K562 (cell line): ENCODE results near the gene PURA. TPM values are rescaled to one million over a fixed set of nuclear protein-coding genes. Genes with fewer than 3 reads are reported as not detected.

Experiments used
- BCL6 ChIP-seq: fragments of 250-450 bp; sonication (Bioruptor Pico); IDR thresholded peaks from 2 replicates; pipeline ENCODE4 v1.4.0; 2020
- BRD9 ChIP-seq: fragments of 450-650 bp; IDR thresholded peaks from 2 replicates; pipeline ENCODE4 v1.6.1; 2018; ENCODE audit warnings: low read depth; ENCODE audit not compliant: partially characterized antibody
- CBX3 ChIP-seq, 2 experiments: IDR thresholded peaks; 1 replicate in 1 of 2; 2 replicates in 1 of 2; pipeline ENCODE4 v1.6.1; 2012; ENCODE audit warnings: inconsistent platforms in 2 of 2, low read length in 2 of 2, borderline replicate concordance in 1 of 2, control low read depth in 1 of 2
- CHCHD3 ChIP-seq: fragments of 250-450 bp; sonication (Bioruptor Pico); IDR thresholded peaks from 2 replicates; pipeline ENCODE4 v2.1.2; 2022; ENCODE audit warnings: mild to moderate bottlenecking
- HINFP ChIP-seq: fragments of 450-650 bp; conservative IDR thresholded peaks from 2 replicates; pipeline ENCODE4 v1.6.1; 2016; ENCODE audit warnings: missing genetic modification characterization, low read depth, mild to moderate bottlenecking, control low read depth, missing compliant biosample characterization
- HMG20A ChIP-seq: fragments of 450-650 bp; formaldehyde crosslinking; conservative IDR thresholded peaks from 2 replicates; pipeline ENCODE4 v1.4.0; 2020; ENCODE audit warnings: mild to moderate bottlenecking, mixed read lengths
- KDM4B ChIP-seq, 2 experiments: fragments of 450-650 bp in 1 of 2; sonication (generic) in 1 of 2; IDR thresholded peaks; 2 replicates each; pipeline ENCODE4 v1.6.1; 2016 to 2017; ENCODE audit warnings: borderline replicate concordance in 2 of 2, antibody characterized with exemption in 1 of 2, low read depth in 1 of 2, mild to moderate bottlenecking in 1 of 2
- MNT ChIP-seq, 2 experiments: fragments of 450-650 bp; conservative IDR thresholded peaks; 2 replicates each; pipeline ENCODE4 v1.6.1; 2017; ENCODE audit warnings: mild to moderate bottlenecking in 2 of 2, moderate library complexity in 2 of 2
- NFIC ChIP-seq: fragments of 450-650 bp; IDR thresholded peaks from 2 replicates; pipeline ENCODE4 v1.6.1; 2017; ENCODE audit warnings: mild to moderate bottlenecking, inconsistent platforms
- NR4A1 ChIP-seq, 2 experiments: fragments of 250-450 bp in 1 of 2; fragments of 450-650 bp in 1 of 2; sonication (Bioruptor Pico) in 1 of 2; IDR thresholded peaks; 2 replicates each; pipeline versions ENCODE4 v1.4.0 to v1.6.1; 2016 to 2020; ENCODE audit warnings: mild to moderate bottlenecking in 2 of 2, missing compliant biosample characterization in 1 of 2, missing genetic modification characterization in 1 of 2, moderate library complexity in 1 of 2
- NRF1 ChIP-seq, 2 experiments: fragments of 450-650 bp; IDR thresholded peaks in 1 of 2; conservative IDR thresholded peaks in 1 of 2; 2 replicates each; pipeline ENCODE4 v1.6.1; 2014; ENCODE audit warnings: mild to moderate bottlenecking in 2 of 2
- RB1 ChIP-seq: fragments of 450-650 bp; IDR thresholded peaks from 2 replicates; pipeline ENCODE4 v1.6.1; 2017; ENCODE audit warnings: low read depth, mild to moderate bottlenecking
- SNRNP70 ChIP-seq: fragments of 200-400 bp; formaldehyde crosslinking; optimal IDR thresholded peaks from 2 replicates; pipeline ENCODE3; 2017; ENCODE audit warnings: low read depth, low read length
- SRSF7 ChIP-seq: fragments of 200-400 bp; formaldehyde crosslinking; optimal IDR thresholded peaks from 2 replicates; pipeline ENCODE3; 2017; ENCODE audit warnings: mild to moderate bottlenecking, low read depth, low read length
- VEZF1 ChIP-seq: fragments of 200-800 bp; sonication (Bioruptor generic); IDR thresholded peaks from 2 replicates; pipeline ENCODE4 v1.6.1; 2017; ENCODE audit warnings: missing genetic modification characterization, missing compliant biosample characterization
- ZNF133 ChIP-seq: fragments of 250-450 bp; sonication (Bioruptor Pico); IDR thresholded peaks from 2 replicates; pipeline ENCODE4 v1.4.0; 2020; ENCODE audit warnings: mild to moderate bottlenecking
- ZNF253 ChIP-seq: fragments of 250-450 bp; sonication (Bioruptor Pico); conservative IDR thresholded peaks from 2 replicates; pipeline ENCODE4 v1.6.1; 2021; ENCODE audit warnings: mild to moderate bottlenecking
- ZZZ3 ChIP-seq: fragments of 450-650 bp; IDR thresholded peaks from 2 replicates; pipeline ENCODE4 v1.6.1; 2016; ENCODE audit warnings: antibody characterized with exemption, mild to moderate bottlenecking, moderate library complexity
- polyA plus RNA-seq, 8 experiments: library from polyadenylated mRNA; depleted of rRNA in 4 of 8; stranded (reverse) in 5 of 8; unstranded in 3 of 8; fragments of >200 nt; fragmentation: Nextera tagmentation in 2 of 8; fragmentation: Illumina TruSeq in 1 of 8; extraction: Ambion mirVana in 2 of 8; extraction: Trizol in 1 of 8; gene quantifications; 2 replicates each; pipeline versions ENCODE4 v1.2.1 to v1.2.3, GENCODE V29; 2011 to 2014; ENCODE audit warnings: inconsistent platforms in 1 of 8, missing spikeins in 1 of 8
- total RNA-seq, 7 experiments: library from RNA; depleted of rRNA in 6 of 7; stranded (reverse); fragments of >200 nt in 6 of 7; fragmentation: Illumina TruSeq in 2 of 7; extraction: Trizol in 2 of 7; gene quantifications; 2 replicates each; pipeline versions ENCODE4 v1.2.1 to v1.2.3, GENCODE V29; 2011 to 2021; ENCODE audit warnings: low replicate concordance in 1 of 7
- TF ChIP-seq, protein P1 (sequence below): fragments of 450-650 bp; IDR thresholded peaks from 2 replicates; pipeline ENCODE4 v1.6.1; 2016; ENCODE audit warnings: missing biosample characterization, missing genetic modification characterization
- TF ChIP-seq, protein P2 (sequence below): fragments of 450-650 bp; formaldehyde crosslinking; IDR thresholded peaks from 2 replicates; pipeline ENCODE4 v1.4.0; 2022; ENCODE audit warnings: missing genetic modification characterization
- TF ChIP-seq, protein P3 (sequence below): sonication (generic); formaldehyde crosslinking; IDR thresholded peaks from 2 replicates; pipeline ENCODE4 v1.8.1; 2022; ENCODE audit warnings: missing genetic modification reagents

Gene PURA
- total and polyA plus RNA-seq, 9 of the 15 experiments (the other 6 are each of a cell fraction or from before 2014, with no cell fraction given) = 3.2 to 11.1 (median 5.4) TPM

GRCh38 chr5:140113699-140114263, at the start of gene PURA (continued):
- TF ChIP-seq HINFP (tag) = no peak
- no peak for TF ChIP-seq NFIC
- TF ChIP-seq, protein P1, sequence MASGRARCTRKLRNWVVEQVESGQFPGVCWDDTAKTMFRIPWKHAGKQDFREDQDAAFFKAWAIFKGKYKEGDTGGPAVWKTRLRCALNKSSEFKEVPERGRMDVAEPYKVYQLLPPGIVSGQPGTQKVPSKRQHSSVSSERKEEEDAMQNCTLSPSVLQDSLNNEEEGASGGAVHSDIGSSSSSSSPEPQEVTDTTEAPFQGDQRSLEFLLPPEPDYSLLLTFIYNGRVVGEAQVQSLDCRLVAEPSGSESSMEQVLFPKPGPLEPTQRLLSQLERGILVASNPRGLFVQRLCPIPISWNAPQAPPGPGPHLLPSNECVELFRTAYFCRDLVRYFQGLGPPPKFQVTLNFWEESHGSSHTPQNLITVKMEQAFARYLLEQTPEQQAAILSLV (tag) = no peak
- no peak for TF ChIP-seq CHCHD3
- no peak for TF ChIP-seq HMG20A (CRISPR knock-in tag)
- no peak for TF ChIP-seq BRD9
- TF ChIP-seq VEZF1 = peak; percentile 81
- TF ChIP-seq KDM4B (IDR thresholded peaks at IDR 0.05; ENCODE audit: borderline replicate concordance in 2 of 2, low read depth in 1 of 2) = no peak
- TF ChIP-seq ZNF133 (CRISPR knock-in tag) = no peak
- no peak for TF ChIP-seq ZNF253
- TF ChIP-seq, protein P2, sequence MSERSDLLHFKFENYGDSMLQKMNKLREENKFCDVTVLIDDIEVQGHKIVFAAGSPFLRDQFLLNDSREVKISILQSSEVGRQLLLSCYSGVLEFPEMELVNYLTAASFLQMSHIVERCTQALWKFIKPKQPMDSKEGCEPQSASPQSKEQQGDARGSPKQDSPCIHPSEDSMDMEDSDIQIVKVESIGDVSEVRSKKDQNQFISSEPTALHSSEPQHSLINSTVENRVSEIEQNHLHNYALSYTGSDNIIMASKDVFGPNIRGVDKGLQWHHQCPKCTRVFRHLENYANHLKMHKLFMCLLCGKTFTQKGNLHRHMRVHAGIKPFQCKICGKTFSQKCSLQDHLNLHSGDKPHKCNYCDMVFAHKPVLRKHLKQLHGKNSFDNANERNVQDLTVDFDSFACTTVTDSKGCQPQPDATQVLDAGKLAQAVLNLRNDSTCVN (CRISPR knock-in tag) = no peak
- TF ChIP-seq MNT (conservative IDR thresholded peaks at IDR 0.05) = peak in 1 of 2 experiments; percentile 45; a peak in 2 of 4 replicates
- TF ChIP-seq BCL6 = no peak
- no peak for TF ChIP-seq NR4A1 (CRISPR knock-in tag; IDR thresholded peaks at IDR 0.05)
- no peak for TF ChIP-seq NR4A1 (tag; IDR thresholded peaks at IDR 0.05)
- TF ChIP-seq RB1 = peak; percentile 71
- TF ChIP-seq CBX3 (IDR thresholded peaks at IDR 0.05; ENCODE audit: borderline replicate concordance in 1 of 2, low read length in 2 of 2) = no peak
- TF ChIP-seq NRF1 (conservative IDR thresholded peaks at IDR 0.05 in 1 of 2, IDR thresholded peaks at IDR 0.05 in 1 of 2) = no peak
- no peak for TF ChIP-seq ZZZ3
- TF ChIP-seq, protein P3, sequence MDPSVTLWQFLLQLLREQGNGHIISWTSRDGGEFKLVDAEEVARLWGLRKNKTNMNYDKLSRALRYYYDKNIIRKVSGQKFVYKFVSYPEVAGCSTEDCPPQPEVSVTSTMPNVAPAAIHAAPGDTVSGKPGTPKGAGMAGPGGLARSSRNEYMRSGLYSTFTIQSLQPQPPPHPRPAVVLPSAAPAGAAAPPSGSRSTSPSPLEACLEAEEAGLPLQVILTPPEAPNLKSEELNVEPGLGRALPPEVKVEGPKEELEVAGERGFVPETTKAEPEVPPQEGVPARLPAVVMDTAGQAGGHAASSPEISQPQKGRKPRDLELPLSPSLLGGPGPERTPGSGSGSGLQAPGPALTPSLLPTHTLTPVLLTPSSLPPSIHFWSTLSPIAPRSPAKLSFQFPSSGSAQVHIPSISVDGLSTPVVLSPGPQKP (CRISPR knock-in tag) = no peak
- no peak for TF ChIP-seq SRSF7
- TF ChIP-seq SNRNP70 = no peak
